Measurements from ENCODE around the gene TGFB3.

DNA sequence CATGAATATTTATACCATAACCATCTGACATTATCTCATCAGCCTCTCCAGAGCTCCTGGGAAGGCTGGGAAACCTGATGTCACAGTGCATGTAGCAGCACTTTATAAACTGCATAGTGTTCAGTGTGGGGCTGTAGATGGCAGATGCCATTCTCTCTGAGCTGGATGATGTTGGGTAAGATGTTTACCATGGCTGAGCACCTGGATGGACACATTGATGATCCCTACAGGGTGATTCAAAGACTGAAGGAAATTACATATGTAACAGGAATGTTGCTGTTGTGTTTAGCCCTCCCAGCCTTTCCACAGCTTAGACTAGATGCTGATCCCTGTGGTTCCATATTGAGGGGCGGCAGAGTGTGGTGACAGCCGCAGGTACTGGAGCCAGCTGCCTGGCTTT lies 41.2 kb upstream of the TGFB3 start:
- TF ChIP-seq, protein P1, sequence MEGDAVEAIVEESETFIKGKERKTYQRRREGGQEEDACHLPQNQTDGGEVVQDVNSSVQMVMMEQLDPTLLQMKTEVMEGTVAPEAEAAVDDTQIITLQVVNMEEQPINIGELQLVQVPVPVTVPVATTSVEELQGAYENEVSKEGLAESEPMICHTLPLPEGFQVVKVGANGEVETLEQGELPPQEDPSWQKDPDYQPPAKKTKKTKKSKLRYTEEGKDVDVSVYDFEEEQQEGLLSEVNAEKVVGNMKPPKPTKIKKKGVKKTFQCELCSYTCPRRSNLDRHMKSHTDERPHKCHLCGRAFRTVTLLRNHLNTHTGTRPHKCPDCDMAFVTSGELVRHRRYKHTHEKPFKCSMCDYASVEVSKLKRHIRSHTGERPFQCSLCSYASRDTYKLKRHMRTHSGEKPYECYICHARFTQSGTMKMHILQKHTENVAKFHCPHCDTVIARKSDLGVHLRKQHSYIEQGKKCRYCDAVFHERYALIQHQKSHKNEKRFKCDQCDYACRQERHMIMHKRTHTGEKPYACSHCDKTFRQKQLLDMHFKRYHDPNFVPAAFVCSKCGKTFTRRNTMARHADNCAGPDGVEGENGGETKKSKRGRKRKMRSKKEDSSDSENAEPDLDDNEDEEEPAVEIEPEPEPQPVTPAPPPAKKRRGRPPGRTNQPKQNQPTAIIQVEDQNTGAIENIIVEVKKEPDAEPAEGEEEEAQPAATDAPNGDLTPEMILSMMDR (IDR thresholded peaks at IDR 0.05; ENCODE audit: low read depth, low read length, poor library complexity, severe bottlenecking) = no peak
- TF ChIP-seq EZH2phosphoT487 (IDR thresholded peaks at IDR 0.05; ENCODE audit: borderline replicate concordance, low read length) = no peak

All from DOHH2 (cell line).